Choroid plexus epithelial cell (primary cell): ENCODE measurements around the gene KIF1B.

Experiments
- DNase-seq: peaks from one replicate; pipeline ENCODE4 v3.0.0-alpha.2; 2010; ENCODE audit warnings: low read depth
- H3K4me3 ChIP-seq: 2 replicates; pipeline ENCODE4 v1.5.1; 2011; ENCODE audit warnings: low read depth, mild to moderate bottlenecking, control low read depth, low read length, moderate library complexity
- CTCF ChIP-seq: conservative IDR thresholded peaks from 2 replicates; pipeline ENCODE4 v1.5.1; 2011; ENCODE audit warnings: low read depth, mild to moderate bottlenecking, control low read depth, inconsistent platforms, low read length, moderate library complexity

The KIF1B gene

GRCh38 chr1:10181154-10181553 lies 29.2 kb upstream of the KIF1B start:
- TF ChIP-seq CTCF: no peak
- H3K4me3 ChIP-seq: no peak overlapping the region
- DNase-seq: no peak

GRCh38 chr1:10185759-10186158 lies 24.6 kb upstream of the KIF1B start:
- DNase-seq: no peak
- TF ChIP-seq CTCF: no peak

GRCh38 chr1:10186331-10187025 lies 23.9 kb upstream of the KIF1B start:
- TF ChIP-seq CTCF: no peak

More at GRCh38 chr1:10185759-10186158, 24.6 kb upstream of the KIF1B start:
- no peak overlapping the region for H3K4me3 ChIP-seq

GRCh38 chr1:10187026-10187334 lies 23.4 kb upstream of the KIF1B start:
- H3K4me3 ChIP-seq: no peak overlapping the region
- no peak for TF ChIP-seq CTCF
- DNase-seq: no peak

More at GRCh38 chr1:10186331-10187025, 23.9 kb upstream of the KIF1B start:
- no peak overlapping the region for H3K4me3 ChIP-seq
- DNase-seq: no peak

- no peak for DNase-seq
- no peak overlapping the region for H3K4me3 ChIP-seq
- no peak for TF ChIP-seq CTCF
Observed at GRCh38 chr1:10188133-10188650, 22.2 kb upstream of the KIF1B start.

GRCh38 chr1:10189659-10190058 lies 20.7 kb upstream of the KIF1B start:
- no peak for DNase-seq
- no peak overlapping the region for H3K4me3 ChIP-seq
- no peak for TF ChIP-seq CTCF

- no peak overlapping the region for H3K4me3 ChIP-seq
- no peak for DNase-seq
- TF ChIP-seq CTCF: no peak
Observed at GRCh38 chr1:10192263-10192662, 18.1 kb upstream of the KIF1B start.
